GM19324 (cell line): ENCODE results near the gene MLXIP.
"Not testable (repeated sequence)": the region's sequence is repeated elsewhere in the genome, so short reads cannot be mapped to it uniquely, and the experiment has no call there.

Experiments used
- ATAC-seq: cut with Tn5 transposase; IDR thresholded peaks from one replicate; pipeline ENCODE4 v1.9.1; 2021; ENCODE audit warnings: mild to moderate bottlenecking, moderate library complexity; ENCODE audit not compliant: unreplicated experiment, low FRiP score

Gene MLXIP

DNA sequence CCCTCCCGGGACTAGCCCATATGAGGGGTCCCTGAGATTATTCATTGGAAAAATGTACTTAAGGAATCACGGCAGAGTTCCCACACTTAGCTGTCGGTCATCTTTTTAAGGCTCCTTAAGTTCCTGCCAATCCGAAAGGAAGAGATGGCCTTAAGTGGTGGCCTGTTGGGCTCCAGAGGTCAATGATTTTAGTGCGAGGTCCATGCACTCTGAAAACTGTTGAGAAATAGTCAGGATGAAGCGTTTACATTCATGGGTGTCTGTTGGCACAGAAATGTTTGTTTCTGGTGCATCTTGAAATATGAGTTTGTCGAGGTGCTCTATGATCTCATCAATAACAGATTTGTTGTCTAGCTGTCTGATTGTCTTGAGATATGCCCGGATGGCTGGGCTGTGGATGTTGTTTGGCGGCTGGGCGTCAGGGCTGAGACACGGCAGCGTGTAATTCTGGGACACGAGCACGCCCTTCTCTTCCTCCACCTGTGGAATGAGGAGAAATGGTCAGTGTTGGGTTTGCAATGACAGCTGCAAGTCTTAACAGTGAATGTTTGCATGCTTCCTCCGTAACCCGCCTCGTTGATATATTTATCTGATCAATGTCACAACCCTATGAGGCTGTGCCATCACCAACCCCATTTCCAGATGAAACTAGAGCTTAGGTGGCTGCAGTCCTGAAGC lies 93.8 kb downstream of the MLXIP start:
- no peak for ATAC-seq

DNA sequence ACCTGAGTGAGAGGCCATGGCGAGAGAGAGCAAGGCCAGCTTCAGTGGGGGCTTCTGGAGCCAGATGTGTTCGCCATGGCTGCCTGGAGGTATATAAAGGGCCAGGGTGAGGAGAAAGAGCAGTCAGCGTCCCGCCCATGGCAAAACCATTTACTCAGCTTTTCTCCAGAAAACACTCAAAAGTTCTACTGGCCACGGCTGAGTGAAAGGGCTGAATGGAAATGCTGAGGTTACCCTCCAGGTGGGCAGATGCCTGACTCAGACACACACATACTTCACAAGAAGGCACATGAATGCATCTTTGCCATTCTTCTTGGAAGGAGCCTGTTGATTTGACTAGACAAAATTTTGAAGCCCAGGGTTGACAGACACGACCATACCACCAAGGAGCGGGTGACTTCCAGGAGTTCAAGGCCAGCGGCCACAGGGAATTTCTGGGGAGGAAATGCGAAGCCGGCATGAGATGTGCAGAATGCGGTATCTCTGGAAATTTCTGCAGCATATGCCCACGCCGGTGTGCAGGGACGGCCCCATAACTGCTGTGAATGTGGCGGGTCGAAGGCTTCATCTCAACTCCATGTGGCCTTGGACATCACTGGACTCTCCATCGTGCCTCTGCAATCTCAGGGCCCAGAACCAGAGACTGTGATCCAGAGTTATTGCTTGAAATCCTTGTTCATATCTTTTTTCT lies 95.7 kb downstream of the MLXIP start, which contains the start of gene IL31:
IL31 (minus strand) TSS at position 67 of the 691 bp plus-strand sequence; CDS start at position 18, 49 bp downstream.
- ATAC-seq = no peak

DNA sequence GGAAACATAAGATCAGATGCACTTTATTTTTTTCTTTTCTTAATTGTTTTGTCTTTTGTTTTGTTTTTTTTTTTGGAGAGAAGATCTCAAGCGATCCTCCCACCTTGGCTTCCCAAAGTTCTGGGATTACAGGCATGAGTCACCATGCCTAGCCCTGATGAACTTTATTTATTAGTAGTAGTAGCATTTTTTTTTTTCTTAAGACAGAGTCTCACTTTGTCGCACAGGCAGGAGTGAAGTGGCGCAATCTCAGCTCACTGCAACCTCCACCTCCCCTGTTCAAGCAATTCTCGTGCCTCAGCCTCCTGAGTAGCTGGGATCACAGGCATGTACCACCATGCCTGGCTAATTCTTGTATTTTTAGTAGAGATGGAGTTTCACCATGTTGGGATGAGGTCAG lies 97.9 kb downstream of the MLXIP start:
- not testable (repeated sequence) for ATAC-seq

DNA sequence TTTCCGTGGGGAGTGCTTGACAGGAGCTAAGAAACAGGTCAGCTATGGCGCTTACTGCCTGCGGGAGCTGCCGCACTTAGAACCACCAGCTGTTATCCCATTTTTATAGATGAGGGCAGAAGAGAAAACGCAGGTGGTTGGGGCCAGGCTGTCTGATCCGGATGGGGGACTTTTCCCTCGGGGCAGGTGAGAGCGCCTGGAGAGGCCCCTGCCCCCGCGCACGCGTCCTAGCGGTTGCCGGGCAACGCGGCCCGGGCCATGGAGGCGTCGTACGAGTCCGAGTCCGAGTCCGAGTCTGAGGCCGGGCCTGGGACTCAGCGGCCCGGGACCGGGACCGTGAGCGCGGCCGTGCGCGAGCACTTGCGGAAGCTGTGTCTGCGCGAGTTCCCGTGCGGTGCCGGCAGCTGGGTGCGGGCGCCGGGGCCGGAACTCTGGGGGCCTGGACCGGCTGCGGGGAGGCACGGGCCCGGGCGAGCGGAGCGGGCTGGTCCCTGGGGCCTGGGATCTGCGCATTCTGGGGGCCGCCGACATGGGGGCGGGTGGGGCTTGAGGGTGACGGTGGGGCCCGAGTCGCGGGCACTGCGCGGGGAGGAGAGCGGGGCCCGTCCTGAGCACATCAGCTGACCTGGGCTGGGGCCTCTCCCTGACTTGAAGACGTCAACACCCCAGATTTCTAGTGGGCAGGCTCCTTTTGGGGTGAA lies 104.5 kb downstream of the MLXIP start, which contains the start of gene LRRC43:
LRRC43 (plus strand) TSS at position 237 of the 701 bp plus-strand sequence; CDS start at position 259, 22 bp downstream.
- no peak for ATAC-seq

DNA sequence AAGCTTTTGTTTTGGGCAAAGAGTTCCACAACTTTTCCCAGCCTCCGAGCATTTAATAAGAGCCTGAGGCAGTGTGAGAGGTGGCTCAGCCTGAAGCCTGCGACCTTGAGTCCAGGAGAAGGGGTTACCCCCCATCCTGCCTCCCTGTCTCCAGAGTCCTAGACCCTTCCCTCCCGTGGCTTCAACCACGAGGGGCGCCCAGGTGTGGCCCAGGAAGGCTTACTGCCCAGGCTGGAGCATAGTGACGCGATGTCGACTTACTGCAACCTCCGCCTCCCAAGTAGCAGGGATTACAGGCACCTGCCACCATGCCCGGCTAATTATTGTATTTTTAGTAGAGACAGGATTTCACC lies 105.0 kb downstream of the MLXIP start:
- ATAC-seq = no peak

DNA sequence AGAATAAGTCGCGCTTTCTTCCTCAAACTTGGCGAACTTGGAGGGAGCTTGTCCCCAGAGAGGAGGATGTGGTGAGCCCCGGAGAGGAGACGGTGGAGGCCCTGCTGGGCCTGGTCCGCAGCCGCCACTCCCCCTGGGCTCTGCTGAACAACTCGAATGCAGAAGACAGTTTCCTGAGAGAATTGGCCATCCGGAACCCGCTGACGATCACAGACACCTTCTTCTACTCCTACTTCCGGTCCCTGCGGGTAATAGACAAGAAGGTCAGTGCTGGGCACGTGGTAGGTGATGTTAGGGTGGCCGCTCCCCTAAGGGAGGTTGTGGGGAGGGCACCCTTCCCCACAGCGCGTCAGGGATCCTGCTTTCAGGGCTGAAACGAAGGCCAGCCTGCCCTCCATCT lies 106.0 kb downstream of the MLXIP start:
- ATAC-seq = no peak

DNA sequence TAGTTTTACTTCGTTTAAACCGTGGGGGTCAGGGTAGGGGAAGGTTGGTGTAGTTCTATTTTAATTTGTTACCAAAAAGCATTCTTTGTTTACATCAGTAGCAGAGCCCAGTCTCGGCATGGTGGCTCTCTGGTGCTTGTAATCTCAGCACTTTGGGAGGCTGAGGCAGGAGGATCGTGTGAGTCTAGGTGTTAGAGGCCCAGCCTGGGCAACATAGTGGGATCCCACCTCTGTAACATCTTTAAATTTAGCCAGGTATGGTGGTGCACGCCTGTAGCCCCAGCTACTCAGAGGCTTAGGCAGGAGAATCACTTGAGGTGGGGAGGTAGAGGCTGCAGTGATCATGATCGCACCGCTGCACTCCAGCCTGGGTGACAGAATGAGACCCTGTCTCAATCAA lies 106.5 kb downstream of the MLXIP start:
- no peak for ATAC-seq

DNA sequence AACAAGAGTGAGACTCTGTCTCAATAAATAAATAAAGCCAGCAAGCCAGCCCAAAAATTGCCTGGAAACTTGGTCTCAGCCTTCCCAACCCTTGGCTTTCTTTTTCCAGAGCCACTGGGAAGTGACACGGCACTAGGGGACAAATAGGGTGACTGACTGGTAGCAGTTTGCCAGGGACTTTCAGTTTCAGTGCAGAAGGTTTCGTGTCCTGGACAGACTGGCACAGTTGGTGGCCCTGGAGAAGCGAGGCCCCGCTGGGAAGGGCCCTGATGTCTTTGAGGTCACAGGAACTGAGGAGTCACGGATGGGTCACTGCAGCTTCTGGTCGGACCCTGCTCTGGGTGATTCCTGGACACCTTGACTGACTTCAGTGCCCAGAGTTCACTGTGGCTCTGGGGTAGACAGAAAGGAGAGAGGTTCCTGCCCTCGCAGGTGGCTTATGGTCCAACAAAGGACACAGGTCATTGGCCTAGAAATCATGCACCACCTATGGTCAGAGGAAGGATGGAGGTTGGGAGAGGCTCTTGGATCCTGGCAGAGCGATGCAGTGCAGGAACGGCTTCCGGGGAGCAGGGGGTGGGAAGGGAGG lies 107.0 kb downstream of the MLXIP start:
- ATAC-seq = no peak

DNA sequence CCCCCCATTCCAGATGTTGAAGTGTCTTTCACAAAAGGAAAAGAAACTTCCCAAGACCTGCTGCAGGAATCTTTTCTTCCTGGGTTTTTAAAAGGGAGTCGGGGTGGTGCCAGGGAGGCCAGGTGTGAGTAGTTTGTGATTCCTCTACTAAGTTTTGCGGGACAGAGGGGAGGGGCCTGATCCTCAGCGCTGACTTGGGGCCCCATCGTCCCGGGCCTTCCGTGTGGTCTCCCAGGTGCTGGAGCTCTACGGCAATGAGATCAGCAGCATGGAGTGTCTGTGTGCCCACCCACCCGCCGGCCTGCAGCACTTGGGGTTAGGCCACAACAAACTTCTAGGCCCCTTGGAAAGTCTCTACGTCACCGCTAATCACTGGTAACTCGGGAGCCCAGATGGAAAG lies 108.9 kb downstream of the MLXIP start:
- ATAC-seq = no peak

DNA sequence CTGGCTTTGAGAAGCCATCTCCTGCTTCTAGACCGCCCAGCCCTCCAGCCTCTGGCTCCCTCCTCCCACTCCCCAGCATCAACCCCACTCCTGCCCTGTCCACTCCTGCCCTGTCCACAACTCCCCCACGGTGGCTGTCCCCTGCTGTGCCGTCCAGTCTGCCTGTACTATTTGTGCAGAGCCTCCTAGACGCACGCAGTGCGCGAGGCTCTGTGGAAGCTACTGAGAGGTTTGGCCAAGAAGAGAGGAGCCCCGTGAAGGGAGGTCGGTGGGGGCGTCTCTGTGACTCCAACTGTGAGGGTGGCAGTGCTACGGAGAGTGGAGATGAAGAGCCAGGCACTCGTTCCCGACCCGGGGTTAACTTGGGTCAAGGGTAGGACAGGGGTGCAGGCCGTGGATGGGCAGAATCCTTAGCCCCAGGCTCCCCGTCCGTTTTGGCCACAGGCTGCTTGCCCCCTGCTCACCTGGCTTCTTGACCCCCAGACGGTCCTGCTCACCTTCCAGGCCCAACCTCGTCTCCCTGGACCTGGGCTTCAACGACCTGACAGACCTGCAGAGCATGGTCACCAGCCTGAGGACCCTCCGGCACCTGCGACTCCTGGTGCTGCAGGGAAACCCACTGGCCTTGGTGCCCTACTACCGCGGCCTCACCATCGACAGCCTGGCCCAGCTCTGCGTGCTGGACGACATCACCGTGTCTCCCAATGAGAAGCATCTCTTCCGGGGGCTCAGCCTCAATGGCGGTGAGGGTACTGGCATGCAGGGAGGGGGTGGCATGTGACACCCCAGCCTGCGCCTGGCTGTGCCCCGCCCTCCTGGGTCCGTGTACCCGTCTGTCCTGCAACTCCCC lies 111.3 kb downstream of the MLXIP start:
- no peak for ATAC-seq

DNA sequence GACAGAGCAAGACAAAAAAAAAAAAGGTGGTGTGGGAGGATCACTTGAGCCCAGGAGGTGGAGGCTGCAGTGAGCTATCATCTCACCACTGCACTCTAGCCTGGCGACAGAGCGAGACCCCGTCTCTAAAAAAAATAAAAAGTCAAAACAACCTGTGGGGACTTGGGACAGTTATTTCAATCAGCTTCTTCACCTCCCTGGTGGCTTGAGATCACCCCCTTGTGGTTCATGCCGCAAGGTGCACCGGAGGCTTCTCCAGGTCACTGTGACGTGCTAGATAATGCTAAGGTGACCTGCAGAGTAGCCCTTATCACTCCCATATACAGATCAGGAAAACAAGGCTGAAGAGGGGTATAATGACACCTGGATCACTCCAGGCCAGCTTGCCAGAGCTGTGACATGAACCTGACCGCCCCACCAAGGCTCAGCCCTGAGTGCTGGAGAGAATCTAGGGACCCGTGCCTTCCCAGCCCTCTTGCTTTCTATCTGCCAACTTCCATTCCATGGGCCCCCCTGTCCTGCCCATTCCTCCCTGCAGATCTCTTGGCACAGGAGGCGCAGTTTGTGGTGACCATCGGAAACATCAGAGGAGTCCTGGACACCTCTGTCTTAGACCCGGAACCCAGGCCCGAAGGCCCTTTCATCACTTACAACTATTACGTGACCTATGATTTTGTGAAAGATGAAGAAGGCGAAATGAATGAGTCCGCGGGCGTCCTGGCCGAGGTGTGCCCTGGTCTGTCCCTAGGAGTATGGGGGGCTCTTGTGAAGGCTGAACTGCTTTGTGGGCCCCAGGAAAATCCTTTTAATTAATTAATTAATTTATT lies 112.5 kb downstream of the MLXIP start:
- ATAC-seq = no peak

DNA sequence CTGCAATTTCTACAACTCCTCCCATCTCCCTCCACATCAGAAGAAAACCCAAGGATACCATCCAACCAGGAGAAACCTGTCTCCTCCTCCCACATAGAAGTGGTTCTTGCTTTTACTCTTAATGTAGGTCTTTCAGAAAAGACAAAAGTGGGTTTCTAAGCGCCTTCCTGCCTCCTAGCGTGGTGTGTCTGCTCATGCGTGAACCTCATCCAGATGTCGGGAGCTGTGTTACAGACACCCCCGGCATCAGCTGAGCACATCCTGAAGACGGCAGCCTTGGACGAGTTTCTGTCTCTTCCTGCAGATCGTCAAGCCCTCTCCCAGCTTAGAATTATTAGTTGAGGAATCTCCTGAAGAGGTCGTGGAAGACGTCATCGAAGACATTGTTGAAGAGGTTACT lies 113.9 kb downstream of the MLXIP start:
- no peak for ATAC-seq

DNA sequence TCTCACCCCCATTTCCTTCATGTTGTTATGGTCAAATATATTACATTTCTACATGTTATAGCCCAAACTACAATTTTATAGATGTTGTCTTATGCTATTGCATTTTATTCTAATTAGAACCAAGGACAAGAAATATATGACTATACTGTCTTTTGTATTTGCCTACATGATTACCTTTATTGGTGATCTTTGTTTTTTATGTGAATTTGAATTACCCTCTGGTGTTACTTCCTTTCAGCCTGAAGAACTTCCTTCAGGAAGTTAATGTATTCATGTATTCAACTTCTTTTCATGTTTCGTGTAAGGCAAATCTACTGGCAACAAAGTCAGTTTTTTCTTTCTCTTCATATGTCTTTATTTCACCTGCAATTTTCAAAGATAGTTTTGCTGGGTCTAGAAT lies 116.2 kb downstream of the MLXIP start:
- no peak for ATAC-seq

DNA sequence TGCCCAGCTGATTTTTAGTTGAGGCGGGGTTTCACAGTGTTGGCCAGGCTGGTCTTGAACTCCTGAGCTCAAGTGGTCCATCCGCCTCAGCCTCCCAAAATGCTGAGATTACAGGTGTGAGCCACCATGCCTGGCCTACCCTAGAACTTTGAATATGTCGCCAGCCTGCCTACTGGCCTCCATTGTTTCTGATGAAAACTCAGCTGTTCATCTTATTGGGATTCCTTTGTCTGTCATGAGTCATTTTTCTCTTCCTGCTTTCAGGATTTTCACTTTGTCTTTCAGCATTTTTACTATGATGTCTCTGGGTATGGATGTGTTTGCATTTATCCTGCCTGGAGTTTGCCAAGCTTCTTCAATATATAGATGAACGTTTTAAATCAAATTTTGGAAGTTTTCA lies 116.8 kb downstream of the MLXIP start:
- ATAC-seq = no peak
